GM23248 (cell line): ENCODE results near the gene PCBP3. TPM values are rescaled to one million over a fixed set of nuclear protein-coding genes. Genes with fewer than 3 reads are reported as not detected.
"Not testable (repeated sequence)": the region's sequence is repeated elsewhere in the genome, so short reads cannot be mapped to it uniquely, and the experiment has no call there.

Source experiments
- DNase-seq: peaks from one replicate; pipeline ENCODE4 v3.0.0-alpha.2; 2015
- H2AFZ ChIP-seq: fragments of 200-600 bp; sonication (generic); 2 replicates; pipeline ENCODE4 v1.6.1; 2016; ENCODE audit warnings: antibody characterized with exemption
- H3F3A ChIP-seq: fragments of 200-600 bp; sonication (generic); 2 replicates; pipeline ENCODE4 v1.6.1; 2016; ENCODE audit warnings: mild to moderate bottlenecking, antibody characterized with exemption, mixed run types; ENCODE audit not compliant: insufficient read depth
- H3K27ac ChIP-seq: fragments of 200-600 bp; sonication (generic); 2 replicates; pipeline ENCODE4 v1.5.1; 2016; ENCODE audit warnings: mild to moderate bottlenecking
- H3K27me3 ChIP-seq: fragments of 200-600 bp; sonication (generic); replicated peaks from 2 replicates; pipeline ENCODE4 v1.6.1; 2016; ENCODE audit warnings: mild to moderate bottlenecking; ENCODE audit not compliant: insufficient read depth
- H3K36me3 ChIP-seq: fragments of 200-600 bp; sonication (generic); 2 replicates; pipeline ENCODE4 v1.6.1; 2016; ENCODE audit warnings: low read depth, mild to moderate bottlenecking
- H3K4me1 ChIP-seq: fragments of 200-600 bp; sonication (generic); 2 replicates; pipeline ENCODE4 v1.6.1; 2016; ENCODE audit warnings: mild to moderate bottlenecking; ENCODE audit not compliant: insufficient read depth
- H3K4me2 ChIP-seq: fragments of 200-600 bp; sonication (generic); one replicate; pipeline ENCODE4 v1.6.1; 2016; ENCODE audit warnings: mild to moderate bottlenecking; ENCODE audit not compliant: unreplicated experiment
- H3K4me3 ChIP-seq: fragments of 200-600 bp; sonication (generic); 2 replicates; pipeline ENCODE4 v1.5.1; 2016; ENCODE audit warnings: mild to moderate bottlenecking
- H3K79me2 ChIP-seq: fragments of 200-600 bp; sonication (generic); 2 replicates; pipeline ENCODE4 v1.6.1; 2016; ENCODE audit warnings: mild to moderate bottlenecking; ENCODE audit not compliant: insufficient read depth
- H3K9ac ChIP-seq: fragments of 200-600 bp; sonication (generic); 2 replicates; pipeline ENCODE4 v1.6.1; 2016; ENCODE audit warnings: mild to moderate bottlenecking
- H3K9me2 ChIP-seq: fragments of 200-600 bp; sonication (generic); 2 replicates; pipeline ENCODE4 v1.6.1; 2016; ENCODE audit warnings: mixed run types, mild to moderate bottlenecking, moderate library complexity; ENCODE audit not compliant: insufficient read depth
- H3K9me3 ChIP-seq: fragments of 200-600 bp; sonication (generic); one replicate; pipeline ENCODE4 v1.6.1; 2017; ENCODE audit warnings: low read depth
- H4K20me1 ChIP-seq: fragments of 200-600 bp; sonication (generic); 2 replicates; pipeline ENCODE4 v1.6.0; 2016; ENCODE audit not compliant: insufficient read depth
- EZH2 ChIP-seq: fragments of 200-600 bp; sonication (generic); IDR thresholded peaks from 2 replicates; pipeline ENCODE4 v1.6.1; 2018; ENCODE audit warnings: antibody characterized with exemption, mild to moderate bottlenecking; ENCODE audit not compliant: insufficient read depth, poor library complexity, severe bottlenecking
- EZH2phosphoT487 ChIP-seq: fragments of 200-600 bp; sonication (generic); IDR thresholded peaks from 2 replicates; pipeline ENCODE4 v1.6.1; 2018; ENCODE audit warnings: antibody characterized with exemption, moderate library complexity, mild to moderate bottlenecking, low read depth; ENCODE audit not compliant: insufficient read depth
- WGBS, 2 experiments: methylation state at CpG; one replicate each; pipeline ENCODE4 v1.1.6; 2015 to 2017; ENCODE audit warnings: low lambda C conversion rate in 2 of 2, low coverage in 1 of 2; ENCODE audit errors: missing lambda C conversion rate in 2 of 2; 5-methylcytosine and 5-hydroxymethylcytosine counted together
- in situ Hi-C: fragments of 300-500 bp; cut with MboI; formaldehyde crosslinking; loops from 2 replicates; pipeline ENCODE4 v1.15.0; 2020
- polyA plus RNA-seq: library from polyadenylated mRNA; unstranded; fragments of >200 nt; fragmentation: Nextera tagmentation; extraction: Ambion mirVana; gene quantifications from 2 replicates; pipeline ENCODE4 v1.2.1, GENCODE V29; 2016
- total RNA-seq: library from RNA; depleted of rRNA; stranded (reverse); fragments of >200 nt; shearing (Covaris generic); gene quantifications from 2 replicates; pipeline ENCODE4 v1.2.3, GENCODE V29; 2014

The PCBP3 gene
- total and polyA plus RNA-seq, 2 experiments from 2014 or later = 0.32 to 1.3 TPM

DNA sequence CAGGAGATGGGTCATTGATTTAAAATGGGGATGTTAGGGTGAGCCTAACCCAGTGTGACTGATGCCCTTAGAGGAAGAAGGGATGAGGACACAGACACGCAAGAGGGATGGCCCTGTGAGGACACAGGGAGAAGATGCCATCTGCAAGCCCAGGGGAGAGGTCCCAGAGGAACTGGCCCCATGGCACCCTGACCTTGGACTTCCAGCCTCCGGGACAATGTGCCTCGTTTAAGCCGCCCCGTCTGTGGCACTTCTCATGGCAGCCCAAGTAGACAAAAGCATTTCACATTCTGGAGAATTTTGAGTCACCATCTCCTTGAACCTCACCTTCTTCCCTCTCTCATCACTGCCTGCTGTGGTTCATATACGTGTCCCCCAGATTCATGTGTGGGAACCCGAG, 20.1 kb upstream of the PCBP3 start:
- Histone ChIP-seq H3K9ac (no peak overlapping the region), H3K36me3 (no peaks in the 10 kb centered on the region), H3K79me2 (no peaks in the 10 kb centered on the region), H3K4me2 (no peak overlapping the region), H3K27me3 (peaks cover 37% of the 10 kb centered on the region), H3K4me1 (peaks cover under 1% of the 10 kb centered on the region; the same call in 1 of the 2 replicates), H4K20me1 (no peaks in the 10 kb centered on the region), H3K9me3 (no peaks in the 10 kb centered on the region), H3K27ac (no peak overlapping the region), H3F3A (no peaks in the 10 kb centered on the region), H3K4me3 (no peak overlapping the region), H2AFZ (no peak overlapping the region), H3K9me2 (no peaks in the 10 kb centered on the region)
- TF ChIP-seq EZH2 = no peak
- WGBS, 2 experiments = 83 to 88% methylated on average over 7 of the region's 7 CpGs
- in situ Hi-C loops = no loop called here
- no peak for DNase-seq

DNA sequence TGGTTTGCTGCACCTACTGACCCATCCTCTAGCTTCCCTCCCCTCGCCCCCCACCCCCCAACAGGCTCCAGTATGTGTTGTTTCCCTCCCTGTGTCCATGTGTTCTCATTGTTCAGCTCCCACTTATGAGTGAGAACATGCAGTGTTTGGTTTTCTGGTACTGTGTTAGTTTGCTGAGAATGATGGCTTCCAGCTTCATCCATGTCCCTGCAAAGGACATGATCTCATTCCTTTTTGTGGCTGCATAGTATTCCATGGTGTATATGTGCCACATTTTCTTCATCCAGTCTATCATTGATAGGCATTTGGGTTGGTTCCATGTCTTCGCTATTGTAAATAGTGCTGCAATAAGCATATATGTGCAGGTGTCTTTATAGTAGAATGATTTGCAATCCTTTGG, 17.4 kb upstream of the PCBP3 start:
- H3K27me3 ChIP-seq = peaks cover 29% of the 10 kb centered on the region
- H3K4me3 ChIP-seq, in situ Hi-C loops, H3K9me3 ChIP-seq, H3K4me1 ChIP-seq, H3K4me2 ChIP-seq, H4K20me1 ChIP-seq, H2AFZ ChIP-seq, H3K79me2 ChIP-seq, H3F3A ChIP-seq, H3K27ac ChIP-seq, H3K36me3 ChIP-seq, H3K9me2 ChIP-seq, H3K9ac ChIP-seq, DNase-seq: not testable (repeated sequence)
- WGBS, 2 experiments = 21 to 41% methylated on average over 2 of the region's 2 CpGs

DNA sequence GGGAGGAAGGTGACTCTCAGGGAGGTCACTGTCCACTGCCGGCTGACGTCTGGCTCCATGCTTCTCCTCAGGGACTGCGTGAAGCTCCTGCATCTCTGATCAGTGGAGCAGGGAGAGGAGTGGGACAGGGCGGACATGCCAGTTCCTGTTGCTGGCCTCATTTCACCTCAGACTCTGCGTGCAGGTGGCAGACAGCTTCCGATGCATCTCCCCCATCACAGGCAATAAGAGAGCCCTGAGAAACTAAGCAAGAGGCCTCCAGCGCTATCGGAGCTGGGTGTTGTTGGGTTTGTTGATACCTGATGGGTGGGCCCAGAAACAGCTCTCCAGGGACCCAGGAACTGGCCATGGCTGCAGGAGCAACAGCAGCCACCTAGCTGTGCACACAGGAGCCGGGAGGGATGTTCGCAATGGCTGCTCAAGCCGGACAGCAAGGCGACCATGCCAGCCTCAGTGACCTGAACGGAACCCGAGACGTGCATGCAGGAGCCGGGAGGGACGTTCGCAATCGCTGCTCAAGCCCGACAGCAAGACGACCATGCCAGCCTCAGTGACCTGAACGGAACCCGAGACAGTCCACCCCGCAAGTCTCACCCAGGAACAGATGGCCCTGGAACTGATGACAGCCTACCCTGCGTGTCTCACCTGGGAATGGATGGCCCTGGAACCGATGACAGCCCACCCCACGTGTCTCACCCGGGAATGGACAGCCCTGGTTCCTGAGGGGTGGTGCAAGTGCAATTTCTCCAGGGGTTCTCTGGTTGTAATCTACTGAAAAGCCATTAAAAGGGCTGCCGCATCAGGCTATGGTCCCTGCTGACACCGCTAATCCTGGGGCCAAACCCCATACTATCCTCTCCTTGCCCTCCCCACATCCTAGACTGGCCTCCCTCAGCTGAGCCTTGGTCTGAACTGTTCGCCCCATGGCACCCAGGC, 14.2 kb upstream of the PCBP3 start:
- Histone ChIP-seq H3K9ac (no peak overlapping the region), H3K79me2 (no peaks in the 10 kb centered on the region), H3K27me3 (peaks cover 22% of the 10 kb centered on the region), H3K4me3 (no peak overlapping the region), H3K9me3 (no peaks in the 10 kb centered on the region), H2AFZ (no peak overlapping the region), H3K9me2 (no peaks in the 10 kb centered on the region), H3K27ac (no peak overlapping the region), H3K4me1 (no peaks in the 10 kb centered on the region), H3F3A (no peaks in the 10 kb centered on the region), H4K20me1 (no peaks in the 10 kb centered on the region), H3K36me3 (no peaks in the 10 kb centered on the region), H3K4me2 (no peak overlapping the region)
- TF ChIP-seq EZH2phosphoT487 = no peak
- no peak for TF ChIP-seq EZH2
- DNase-seq = no peak
- in situ Hi-C loops = no loop called here
- 65 to 67% methylated on average over 30 to 31 of the region's 31 CpGs for WGBS, 2 experiments

DNA sequence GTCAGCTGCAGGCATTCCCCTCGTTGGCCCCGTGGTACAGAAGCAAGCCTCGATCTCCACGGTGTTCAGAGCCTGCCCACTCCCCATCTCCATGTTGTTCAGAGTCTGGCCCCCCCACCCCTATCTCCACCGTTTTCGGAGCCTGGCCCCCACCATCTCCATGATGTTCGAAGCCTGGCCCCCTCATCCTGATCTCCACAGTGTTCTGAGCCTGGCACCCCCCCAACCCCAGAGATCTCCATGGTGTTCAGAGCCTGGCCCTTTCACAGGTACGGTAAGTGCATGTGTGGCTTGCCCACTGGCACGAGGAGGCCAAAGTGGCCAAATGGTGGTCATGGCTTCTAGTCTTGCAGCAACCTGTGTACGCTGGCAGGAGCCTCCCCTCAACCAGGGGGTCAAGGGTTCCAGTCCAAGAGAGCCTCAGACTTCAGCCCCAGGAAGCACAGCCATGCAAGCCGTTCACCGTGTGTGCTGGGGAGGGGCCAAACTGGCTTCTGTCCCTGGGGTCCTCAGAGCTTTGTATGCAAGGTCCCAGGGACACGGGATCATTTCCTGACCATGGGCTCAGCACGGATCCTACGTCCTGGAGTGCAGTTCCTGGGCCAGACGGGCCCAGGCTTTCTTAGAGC, 13.3 kb upstream of the PCBP3 start:
- Histone ChIP-seq H3K9me3 (no peaks in the 10 kb centered on the region), H3K4me3 (no peak overlapping the region), H3K79me2 (no peaks in the 10 kb centered on the region), H3K27ac (no peak overlapping the region), H3K36me3 (no peaks in the 10 kb centered on the region), H3F3A (peaks cover 4% of the 10 kb centered on the region; the same call in 1 of the 2 replicates), H4K20me1 (no peaks in the 10 kb centered on the region), H3K4me2 (no peak overlapping the region), H3K9me2 (no peaks in the 10 kb centered on the region), H3K27me3 (peaks cover 13% of the 10 kb centered on the region), H3K4me1 (no peaks in the 10 kb centered on the region), H3K9ac (no peak overlapping the region), H2AFZ (no peak overlapping the region)
- in situ Hi-C loops = no loop called here
- TF ChIP-seq EZH2 = no peak
- TF ChIP-seq EZH2phosphoT487 = no peak
- WGBS, 2 experiments = 48 to 68% methylated on average over 16 of the region's 16 CpGs
- DNase-seq = no peak
